BJ (cell line): ENCODE measurements around the gene HNRNPA3. TPM values are rescaled to one million over a fixed set of nuclear protein-coding genes. Genes with fewer than 3 reads are reported as not detected.

ENCODE experiments used
- CTCF ChIA-PET: fragments of 350-600 bp; formaldehyde crosslinking; extraction: SDS; loops from one replicate; lab custom pipeline; 2021; ENCODE audit warnings: antibody characterized with exemption, inconsistent platforms; lab: Yijun Ruan, JAX
- POLR2A ChIA-PET: fragments of 300-600 bp; sonication (Branson Sonifier 250); formaldehyde crosslinking; extraction: SDS; loops from one replicate; lab custom pipeline; 2021; ENCODE audit warnings: antibody characterized with exemption; lab: Charles Lee
- DNase-seq: peaks from one replicate; pipeline ENCODE4 v3.0.0-alpha.2; 2011; ENCODE audit warnings: low read depth
- H3K27me3 ChIP-seq: 2 replicates; pipeline ENCODE4 v1.6.0; 2011; ENCODE audit warnings: low read length; ENCODE audit not compliant: control insufficient read depth, insufficient read depth
- H3K36me3 ChIP-seq: 2 replicates; pipeline ENCODE4 v1.5.1; 2011; ENCODE audit warnings: low read length; ENCODE audit not compliant: control insufficient read depth, insufficient read depth
- H3K4me3 ChIP-seq: 2 replicates; pipeline ENCODE4 v1.5.1; 2011; ENCODE audit warnings: low read depth, mild to moderate bottlenecking, control low read depth, low read length
- CTCF ChIP-seq: IDR thresholded peaks from 2 replicates; pipeline ENCODE4 v1.5.1; 2011; ENCODE audit warnings: low read depth, mild to moderate bottlenecking, control low read depth, inconsistent platforms, low read length, moderate library complexity; ENCODE audit not compliant: insufficient read depth
- polyA plus RNA-seq: library from polyadenylated mRNA; depleted of rRNA; stranded (reverse); fragments of >200 nt; gene quantifications from 2 replicates; pipeline ENCODE4 v1.2.3, GENCODE V29; 2011

Gene HNRNPA3
- polyA plus RNA-seq, 1 experiment, result 31.8 TPM

GRCh38 chr2:177241711-177242120 is 29.1 kb downstream of the HNRNPA3 start:
- no peaks in the 10 kb centered on the region for H3K27me3 ChIP-seq
- CTCF ChIA-PET, result interaction anchor here (2.7 to 5.2 kb wide), 2 partner anchors 22 to 77 kb away, joined by 13 to 30 read pairs; partner anchors contain the start of gene NFE2L2
- no peak for DNase-seq
- no peak overlapping the region for H3K4me3 ChIP-seq
- no peak for TF ChIP-seq CTCF
- POLR2A ChIA-PET, result no interaction called here
- H3K36me3 ChIP-seq, result 0 out of 2 replicates have a peak, but pooled peaks cover 1% of the 10 kb centered on the region

GRCh38 chr2:177242121-177242987 is 29.8 kb downstream of the HNRNPA3 start:
- H3K4me3 ChIP-seq, result peak overlapping the region; percentile 19; the same call in 1 of the 2 replicates
- ChIA-PET CTCF (interaction anchor here (0.9 kb wide), 1 partner anchor 22 kb away, joined by 3 read pairs; the partner anchor contains the start of gene NFE2L2), POLR2A (no interaction called here)
- DNase-seq, result peak; percentile 93
- H3K27me3 ChIP-seq, result no peaks in the 10 kb centered on the region
- no peaks in the 10 kb centered on the region for H3K36me3 ChIP-seq
- no peak for TF ChIP-seq CTCF

GRCh38 chr2:177243073-177243472 is 30.5 kb downstream of the HNRNPA3 start:
- CTCF ChIA-PET, result interaction anchor here (0.9 kb wide), 1 partner anchor 22 kb away, joined by 3 read pairs; the partner anchor contains the start of gene NFE2L2
- TF ChIP-seq CTCF, result no peak
- Histone ChIP-seq H3K27me3 (no peaks in the 10 kb centered on the region), H3K36me3 (no peaks in the 10 kb centered on the region), H3K4me3 (peak overlapping the region; percentile 12; the same call in 1 of the 2 replicates)
- POLR2A ChIA-PET, result no interaction called here
- DNase-seq, result no peak

- DNase-seq, result no peak
- Histone ChIP-seq H3K4me3 (no peak overlapping the region), H3K36me3 (no peaks in the 10 kb centered on the region), H3K27me3 (no peaks in the 10 kb centered on the region)
- CTCF ChIA-PET, result interaction anchor here (0.9 kb wide), 1 partner anchor 21 kb away, joined by 3 read pairs; the partner anchor contains the start of gene NFE2L2
- TF ChIP-seq CTCF, result no peak
- POLR2A ChIA-PET, result no interaction called here
Measured at GRCh38 chr2:177243476-177243875, 30.9 kb downstream of the HNRNPA3 start.

- no peak for TF ChIP-seq CTCF
- ChIA-PET POLR2A (interaction anchor here (0.6 to 0.8 kb wide), 2 partner anchors 19 to 68 kb away, joined by 3 read pairs; no protein-coding TSS in a partner anchor), CTCF (interaction anchor here (1.2 to 2.1 kb wide), 3 partner anchors 11 to 80 kb away, joined by 3 to 8 read pairs (median 6); partner anchors contain the start of gene NFE2L2)
- DNase-seq, result no peak
- Histone ChIP-seq H3K36me3 (no peaks in the 10 kb centered on the region), H3K27me3 (no peaks in the 10 kb centered on the region), H3K4me3 (no peak overlapping the region)
Measured at GRCh38 chr2:177244244-177244771, 31.7 kb downstream of the HNRNPA3 start.
